ENCODE measurements around the gene EFCAB7. TPM values are rescaled to one million over a fixed set of nuclear protein-coding genes. Genes with fewer than 3 reads are reported as not detected.
A peak's percentile ranks its signal among the peaks of the same experiment; 100 is the strongest.
"Not testable (repeated sequence)": the region's sequence is repeated elsewhere in the genome, so short reads cannot be mapped to it uniquely, and the experiment has no call there.

The EFCAB7 gene
- total RNA-seq, 1 donor from 2014 or later = 3.2 TPM

DNA sequence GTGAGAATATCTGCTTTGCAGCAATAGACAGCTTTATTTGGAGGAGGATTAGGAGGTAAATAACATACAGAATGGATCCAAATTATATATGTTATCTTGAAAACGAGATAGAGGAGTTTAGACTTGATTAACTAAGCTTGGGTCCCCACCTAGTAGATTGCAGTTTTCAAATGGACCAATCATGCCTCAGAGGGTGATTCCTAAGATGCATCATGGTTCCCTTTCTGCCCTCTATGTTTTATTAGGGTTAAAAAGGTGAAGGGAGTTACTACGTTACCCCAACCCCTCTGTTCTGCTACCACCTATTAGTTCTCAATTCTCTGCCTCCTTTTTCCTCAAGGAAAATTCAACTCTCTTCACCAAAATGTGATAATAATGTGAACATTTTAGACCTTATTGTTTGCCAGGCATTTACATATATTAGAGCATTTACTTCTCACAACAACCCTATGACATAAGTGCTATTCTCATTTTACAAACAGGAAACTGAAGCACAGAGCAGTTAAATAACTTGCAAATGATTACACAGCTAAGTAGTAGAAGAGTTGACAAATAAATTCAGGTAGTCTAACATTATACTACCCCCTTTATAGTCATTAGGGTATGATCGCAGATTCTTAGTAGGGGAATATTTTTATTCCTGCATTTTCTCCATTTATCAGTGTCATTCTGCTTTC is 46.5 kb downstream of the EFCAB7 start:
- DNase-seq (ENCODE audit: low read depth) (no peak), FAIRE-seq (no peak)

DNA sequence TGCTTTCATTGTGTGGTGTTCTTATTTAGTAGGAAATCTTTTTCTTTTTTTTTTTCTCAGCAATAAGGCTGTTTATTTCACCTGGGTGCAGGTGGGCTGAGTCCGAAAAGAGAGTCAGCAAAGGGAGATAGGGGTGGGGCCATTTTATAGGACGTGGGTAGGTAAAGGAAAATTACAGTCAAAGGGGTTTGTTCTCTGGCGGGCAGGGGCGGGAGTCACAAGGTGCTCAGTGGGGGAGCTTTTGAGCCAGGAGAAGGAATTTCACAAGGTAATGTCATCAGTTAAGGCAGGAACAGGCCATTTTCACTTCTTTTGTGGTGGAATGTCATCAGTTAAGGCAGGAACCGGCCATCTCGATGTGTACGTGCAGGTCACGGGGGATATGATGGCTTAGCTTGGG is 49.4 kb downstream of the EFCAB7 start:
- H3K36me3 ChIP-seq (ENCODE audit: control insufficient read depth, insufficient read depth, low read length); FAIRE-seq; DNase-seq (ENCODE audit: low read depth); H3K27me3 ChIP-seq (ENCODE audit: control insufficient read depth, insufficient read depth, low read length); H3K4me3 ChIP-seq (ENCODE audit: low read depth, low read length): not testable (repeated sequence)

More for the DNA sequence above, 46.5 kb downstream of the EFCAB7 start:
- no peaks in the 10 kb centered on the region for H3K27me3 ChIP-seq (ENCODE audit: control insufficient read depth, insufficient read depth, low read length)
- no peaks in the 10 kb centered on the region for H3K36me3 ChIP-seq (ENCODE audit: control insufficient read depth, insufficient read depth, low read length)
- TF ChIP-seq, protein P1, sequence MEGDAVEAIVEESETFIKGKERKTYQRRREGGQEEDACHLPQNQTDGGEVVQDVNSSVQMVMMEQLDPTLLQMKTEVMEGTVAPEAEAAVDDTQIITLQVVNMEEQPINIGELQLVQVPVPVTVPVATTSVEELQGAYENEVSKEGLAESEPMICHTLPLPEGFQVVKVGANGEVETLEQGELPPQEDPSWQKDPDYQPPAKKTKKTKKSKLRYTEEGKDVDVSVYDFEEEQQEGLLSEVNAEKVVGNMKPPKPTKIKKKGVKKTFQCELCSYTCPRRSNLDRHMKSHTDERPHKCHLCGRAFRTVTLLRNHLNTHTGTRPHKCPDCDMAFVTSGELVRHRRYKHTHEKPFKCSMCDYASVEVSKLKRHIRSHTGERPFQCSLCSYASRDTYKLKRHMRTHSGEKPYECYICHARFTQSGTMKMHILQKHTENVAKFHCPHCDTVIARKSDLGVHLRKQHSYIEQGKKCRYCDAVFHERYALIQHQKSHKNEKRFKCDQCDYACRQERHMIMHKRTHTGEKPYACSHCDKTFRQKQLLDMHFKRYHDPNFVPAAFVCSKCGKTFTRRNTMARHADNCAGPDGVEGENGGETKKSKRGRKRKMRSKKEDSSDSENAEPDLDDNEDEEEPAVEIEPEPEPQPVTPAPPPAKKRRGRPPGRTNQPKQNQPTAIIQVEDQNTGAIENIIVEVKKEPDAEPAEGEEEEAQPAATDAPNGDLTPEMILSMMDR (IDR thresholded peaks at IDR 0.05; ENCODE audit: insufficient read depth, low read length, severe bottlenecking) = no peak
- no peak overlapping the region for H3K4me3 ChIP-seq (ENCODE audit: low read depth, low read length)

DNA sequence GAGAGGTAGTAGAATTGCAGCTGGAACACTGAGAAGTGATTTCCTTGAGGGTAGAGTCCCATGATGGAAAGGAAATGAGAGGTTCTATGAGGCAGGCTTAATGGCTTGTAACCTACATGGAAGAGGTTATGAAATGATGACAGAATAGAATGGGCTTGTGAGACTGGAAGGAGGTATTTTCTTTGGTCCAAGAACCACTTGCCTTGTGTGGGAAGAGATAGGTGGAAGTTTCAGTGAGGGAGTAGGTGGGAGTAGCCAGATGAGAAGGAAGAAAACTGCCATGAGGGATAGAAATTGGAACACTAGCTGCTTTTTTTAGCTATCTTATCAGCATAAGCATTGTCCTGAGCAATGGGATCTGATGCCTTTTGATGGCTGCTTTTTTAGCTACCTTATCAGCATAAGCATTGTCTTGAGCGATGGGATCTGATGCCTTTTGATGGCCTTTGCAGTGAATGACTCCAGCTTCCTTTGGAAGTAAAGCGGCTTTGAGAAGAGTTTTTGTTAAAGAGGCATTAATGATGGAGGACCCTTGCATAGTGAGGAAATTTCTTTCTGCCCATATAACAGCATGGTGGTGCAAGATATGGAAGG is 51.0 kb downstream of the EFCAB7 start:
- not testable (repeated sequence) for H3K27me3 ChIP-seq (ENCODE audit: control insufficient read depth, insufficient read depth, low read length); DNase-seq (ENCODE audit: low read depth); H3K4me3 ChIP-seq (ENCODE audit: low read depth, low read length); FAIRE-seq; H3K36me3 ChIP-seq (ENCODE audit: control insufficient read depth, insufficient read depth, low read length)

DNA sequence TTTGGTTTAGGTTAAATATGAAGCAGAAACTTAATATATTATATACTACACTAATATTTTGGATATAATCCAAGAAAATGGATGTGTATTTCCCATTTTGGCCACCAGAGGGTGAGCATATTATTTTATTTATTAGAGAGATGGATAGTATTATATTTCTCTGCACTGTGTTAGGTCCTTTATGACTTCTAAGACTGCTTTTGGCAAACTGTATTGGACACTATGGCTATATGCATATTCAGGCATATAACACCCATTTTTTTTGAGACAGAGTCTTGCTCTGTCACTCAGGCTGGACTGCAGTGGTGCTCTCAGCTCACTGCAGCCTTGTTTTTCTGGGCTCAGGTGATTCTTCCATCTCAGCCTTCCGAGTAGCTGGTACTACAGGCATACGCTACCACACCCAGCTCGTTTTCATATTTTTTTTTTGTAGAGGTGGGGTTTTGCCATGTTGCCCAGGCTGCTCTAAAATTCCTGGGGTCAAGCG is 52.1 kb downstream of the EFCAB7 start:
- FAIRE-seq = no peak

DNA sequence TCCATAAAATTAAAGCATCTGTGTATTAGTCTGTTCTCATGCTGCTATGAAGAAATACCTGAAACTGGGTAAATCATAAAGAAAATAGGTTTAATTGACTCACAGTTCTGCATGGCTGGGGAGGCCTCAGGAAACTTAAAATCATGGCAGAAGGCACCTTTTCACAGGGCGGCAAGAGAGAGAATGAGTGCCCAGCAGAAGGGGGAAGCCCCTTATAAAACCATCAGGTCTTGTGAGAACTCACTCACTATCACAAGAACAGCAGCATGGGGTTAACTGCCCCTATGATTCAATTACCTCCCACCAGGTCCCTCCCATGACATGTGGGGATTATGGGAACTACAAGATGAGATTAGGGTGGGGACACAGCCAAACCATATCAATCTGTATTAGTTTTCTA is 63.0 kb downstream of the EFCAB7 start:
- H3K27me3 ChIP-seq (ENCODE audit: control insufficient read depth, insufficient read depth, low read length); FAIRE-seq; DNase-seq (ENCODE audit: low read depth); H3K36me3 ChIP-seq (ENCODE audit: control insufficient read depth, insufficient read depth, low read length); H3K4me3 ChIP-seq (ENCODE audit: low read depth, low read length): not testable (repeated sequence)

More for the DNA sequence above, 52.1 kb downstream of the EFCAB7 start:
- Histone ChIP-seq H3K36me3 (ENCODE audit: control insufficient read depth, insufficient read depth, low read length) (no peaks in the 10 kb centered on the region), H3K27me3 (ENCODE audit: control insufficient read depth, insufficient read depth, low read length) (no peaks in the 10 kb centered on the region), H3K4me3 (ENCODE audit: low read depth, low read length) (no peak overlapping the region)
- TF ChIP-seq, protein P1 (IDR thresholded peaks at IDR 0.05; ENCODE audit: insufficient read depth, low read length, severe bottlenecking) = peak; percentile 27
- DNase-seq (ENCODE audit: low read depth) = peak; percentile 41

DNA sequence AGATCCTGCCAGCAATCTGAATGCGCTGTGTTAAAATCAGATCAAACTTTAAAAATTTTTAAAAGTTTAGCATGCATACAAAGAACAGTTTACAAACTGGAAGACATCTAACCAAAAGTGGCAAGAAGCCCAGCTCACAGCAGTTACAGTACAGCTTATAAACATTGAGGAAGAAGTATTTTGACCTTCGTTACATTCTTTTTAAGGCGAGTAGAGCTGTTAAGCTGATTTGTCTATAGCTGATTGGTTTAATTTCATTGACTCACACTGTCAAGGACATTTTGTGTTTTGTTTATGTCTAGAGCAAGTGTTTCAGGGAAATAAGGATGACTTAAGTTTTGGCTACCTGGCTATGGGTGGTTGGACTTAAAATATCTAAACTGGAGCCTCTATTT is 66.8 kb downstream of the EFCAB7 start:
- FAIRE-seq (no peak), DNase-seq (ENCODE audit: low read depth) (no peak)
- TF ChIP-seq, protein P1 (IDR thresholded peaks at IDR 0.05; ENCODE audit: insufficient read depth, low read length, severe bottlenecking) = no peak
- no peaks in the 10 kb centered on the region for H3K36me3 ChIP-seq (ENCODE audit: control insufficient read depth, insufficient read depth, low read length)
- no peaks in the 10 kb centered on the region for H3K27me3 ChIP-seq (ENCODE audit: control insufficient read depth, insufficient read depth, low read length)
- no peak overlapping the region for H3K4me3 ChIP-seq (ENCODE audit: low read depth, low read length)

DNA sequence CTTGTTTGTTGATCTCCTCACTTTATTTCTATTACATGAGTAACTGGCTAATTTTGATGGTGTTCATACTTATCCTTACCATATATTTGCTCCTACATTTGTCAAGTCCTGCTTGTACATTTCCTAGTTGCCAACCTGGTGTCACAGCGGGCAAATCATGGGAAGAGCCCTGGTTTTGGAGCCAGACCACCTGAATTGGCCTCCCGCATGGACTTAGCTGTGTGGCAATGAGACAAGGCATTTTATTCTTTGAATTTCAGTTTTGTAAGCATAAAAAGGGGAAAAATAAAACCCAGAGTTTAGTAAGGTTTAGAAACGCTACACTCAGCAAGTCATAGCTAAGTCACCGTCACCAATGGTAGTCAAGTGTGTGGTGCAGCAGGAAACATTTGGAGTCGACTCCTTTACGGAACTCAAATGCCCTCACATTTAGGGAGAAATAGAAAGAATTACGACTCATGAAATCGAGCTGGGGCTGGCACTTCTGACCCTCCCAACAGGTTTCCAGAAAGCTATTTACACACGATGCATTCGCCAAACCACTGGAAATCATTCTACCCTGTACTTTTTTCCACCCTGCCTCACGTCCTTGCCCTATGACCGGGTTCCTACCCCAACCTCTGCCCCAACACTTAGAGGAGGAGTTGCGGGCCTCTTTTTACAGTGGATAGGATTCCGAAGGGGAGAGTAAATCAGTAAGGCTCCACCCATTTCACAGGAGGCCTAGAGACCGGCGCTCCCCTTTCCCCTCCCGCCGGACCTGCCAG is 69.4 kb downstream of the EFCAB7 start:
- peak; percentile 51 for DNase-seq (ENCODE audit: low read depth)
- Histone ChIP-seq H3K36me3 (ENCODE audit: control insufficient read depth, insufficient read depth, low read length) (no peaks in the 10 kb centered on the region), H3K4me3 (ENCODE audit: low read depth, low read length) (peak overlapping the region; percentile 82), H3K27me3 (ENCODE audit: control insufficient read depth, insufficient read depth, low read length) (no peaks in the 10 kb centered on the region)
- TF ChIP-seq, protein P1 (IDR thresholded peaks at IDR 0.05; ENCODE audit: insufficient read depth, low read length, severe bottlenecking) = no peak
- FAIRE-seq = no peak

Measured in bronchial epithelial cell (primary cell).